ENCODE measurements around the gene SLC7A11.

DNA sequence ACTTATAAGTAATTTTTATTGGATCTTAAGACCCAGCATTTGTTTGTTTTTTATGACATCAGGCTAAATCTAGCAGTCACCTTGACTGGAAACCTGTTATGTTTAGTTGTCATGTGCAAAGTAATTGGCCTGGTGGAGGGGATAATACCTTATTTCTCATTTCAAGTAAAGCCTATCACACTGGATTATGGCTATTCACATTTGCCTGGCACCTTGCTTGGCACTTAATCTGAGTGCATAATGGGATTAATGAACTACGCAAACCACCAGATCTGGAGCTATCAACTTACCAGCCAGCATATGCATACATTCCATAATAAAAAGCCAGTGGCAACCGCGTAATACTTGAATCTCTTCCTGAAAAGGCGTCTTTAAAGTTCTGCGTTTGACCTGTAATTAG, 23.2 kb downstream of the SLC7A11 start:
- TF ChIP-seq, protein P1, sequence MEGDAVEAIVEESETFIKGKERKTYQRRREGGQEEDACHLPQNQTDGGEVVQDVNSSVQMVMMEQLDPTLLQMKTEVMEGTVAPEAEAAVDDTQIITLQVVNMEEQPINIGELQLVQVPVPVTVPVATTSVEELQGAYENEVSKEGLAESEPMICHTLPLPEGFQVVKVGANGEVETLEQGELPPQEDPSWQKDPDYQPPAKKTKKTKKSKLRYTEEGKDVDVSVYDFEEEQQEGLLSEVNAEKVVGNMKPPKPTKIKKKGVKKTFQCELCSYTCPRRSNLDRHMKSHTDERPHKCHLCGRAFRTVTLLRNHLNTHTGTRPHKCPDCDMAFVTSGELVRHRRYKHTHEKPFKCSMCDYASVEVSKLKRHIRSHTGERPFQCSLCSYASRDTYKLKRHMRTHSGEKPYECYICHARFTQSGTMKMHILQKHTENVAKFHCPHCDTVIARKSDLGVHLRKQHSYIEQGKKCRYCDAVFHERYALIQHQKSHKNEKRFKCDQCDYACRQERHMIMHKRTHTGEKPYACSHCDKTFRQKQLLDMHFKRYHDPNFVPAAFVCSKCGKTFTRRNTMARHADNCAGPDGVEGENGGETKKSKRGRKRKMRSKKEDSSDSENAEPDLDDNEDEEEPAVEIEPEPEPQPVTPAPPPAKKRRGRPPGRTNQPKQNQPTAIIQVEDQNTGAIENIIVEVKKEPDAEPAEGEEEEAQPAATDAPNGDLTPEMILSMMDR (IDR thresholded peaks at IDR 0.05): no peak
- TF ChIP-seq POLR2A (IDR thresholded peaks at IDR 0.05): no peak

Data from thyroid gland (tissue), 4 donors.